Dermis blood vessel endothelial cell (primary cell): ENCODE measurements around the gene PARD6B. TPM values are rescaled to one million over a fixed set of nuclear protein-coding genes. Genes with fewer than 3 reads are reported as not detected.
A peak's percentile ranks its signal among the peaks of the same experiment; 100 is the strongest.

Source experiments
- DNase-seq: peaks from one replicate; pipeline ENCODE4 v3.0.0; 2010
- total RNA-seq: library from RNA; depleted of rRNA; stranded (reverse); fragments of >200 nt; gene quantifications from 2 replicates; pipeline ENCODE4 v1.2.3, GENCODE V29; 2014

The PARD6B gene
- total RNA-seq, 1 donor from 2014 or later = 0.85 TPM

- DNase-seq = no peak
Measured at GRCh38 chr20:50724112-50724725, 7.2 kb upstream of the PARD6B start.

DNA sequence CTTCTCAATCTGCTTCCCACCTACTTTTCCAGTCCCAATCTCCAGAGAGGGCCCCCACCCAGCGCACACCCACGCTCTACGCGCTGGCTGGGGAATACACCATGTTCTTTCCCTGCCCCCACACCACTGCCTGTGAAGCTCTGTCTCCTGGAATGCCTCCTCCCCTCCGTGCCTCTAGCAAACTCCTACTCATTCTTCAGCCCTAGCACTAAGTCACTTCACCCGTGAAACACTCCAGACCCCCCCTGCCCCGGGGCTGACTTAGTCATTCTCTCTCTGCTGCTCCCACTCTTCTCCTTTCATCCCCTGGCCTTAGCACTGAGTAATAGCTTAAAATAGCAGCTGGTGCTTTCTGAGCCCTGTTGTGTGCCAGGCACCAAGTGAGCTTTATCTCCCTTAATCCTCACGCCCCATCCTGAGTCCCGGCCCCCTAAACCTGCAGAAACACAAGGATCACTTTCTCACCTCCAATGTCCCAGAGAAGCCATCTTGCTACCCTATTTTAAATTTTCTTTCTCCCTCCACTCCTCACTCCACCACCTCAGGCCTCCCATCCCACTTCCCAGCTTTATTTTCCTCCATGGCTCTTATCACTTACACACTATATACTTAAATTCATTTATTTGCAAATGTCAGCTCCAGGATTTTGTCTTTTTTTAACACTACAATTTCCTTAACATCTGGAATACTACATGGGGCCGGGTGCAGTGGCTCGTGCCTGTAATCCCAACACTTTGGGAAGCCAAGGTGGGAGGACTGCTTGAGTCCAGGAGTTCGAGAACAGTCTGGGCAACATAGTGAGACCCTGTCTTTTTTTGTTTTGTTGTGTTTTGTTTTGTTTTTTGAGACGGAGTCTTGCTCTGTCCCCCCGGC lies 6.3 kb upstream of the PARD6B start:
- no peak for DNase-seq

GRCh38 chr20:50725724-50726005 lies 5.7 kb upstream of the PARD6B start:
- no peak for DNase-seq

DNA sequence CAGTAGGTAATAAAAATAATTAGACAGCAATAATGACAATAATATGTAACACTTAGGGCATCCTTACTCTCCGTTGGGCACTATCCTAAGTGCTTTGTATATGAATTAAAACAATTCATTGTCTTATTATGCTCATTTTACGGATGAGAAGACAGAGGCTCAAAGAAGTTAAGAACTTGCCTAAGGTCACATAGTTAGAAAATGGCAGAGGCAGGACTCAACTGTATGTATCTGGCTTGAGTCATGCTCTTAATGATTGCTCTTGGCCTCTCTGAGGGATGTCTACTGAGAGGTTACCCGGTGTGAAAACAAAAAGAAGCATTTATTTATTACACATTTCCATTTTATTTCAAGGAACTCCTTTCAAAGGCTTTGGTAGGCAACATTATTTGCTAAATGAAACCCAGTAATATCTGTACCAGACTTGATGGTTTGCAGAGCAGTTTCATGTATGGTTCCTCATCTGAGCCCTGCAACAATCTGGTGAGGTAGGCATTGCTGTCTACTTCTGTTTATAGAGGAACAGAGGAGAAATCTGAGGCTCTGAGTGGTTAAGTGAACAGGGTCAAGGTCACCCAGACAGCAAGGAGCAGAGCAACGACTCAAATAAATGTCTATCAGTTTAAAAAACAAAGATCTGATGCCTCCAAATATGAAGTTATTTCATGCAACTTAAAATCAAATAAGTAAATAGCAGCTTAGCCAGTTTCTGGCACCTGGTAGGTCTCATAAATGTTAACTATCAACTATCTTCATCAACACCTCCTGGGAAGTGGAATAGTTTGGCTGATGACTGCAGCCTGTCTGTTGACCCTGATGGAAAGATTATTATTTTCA lies 4.2 kb upstream of the PARD6B start:
- no peak for DNase-seq

DNA sequence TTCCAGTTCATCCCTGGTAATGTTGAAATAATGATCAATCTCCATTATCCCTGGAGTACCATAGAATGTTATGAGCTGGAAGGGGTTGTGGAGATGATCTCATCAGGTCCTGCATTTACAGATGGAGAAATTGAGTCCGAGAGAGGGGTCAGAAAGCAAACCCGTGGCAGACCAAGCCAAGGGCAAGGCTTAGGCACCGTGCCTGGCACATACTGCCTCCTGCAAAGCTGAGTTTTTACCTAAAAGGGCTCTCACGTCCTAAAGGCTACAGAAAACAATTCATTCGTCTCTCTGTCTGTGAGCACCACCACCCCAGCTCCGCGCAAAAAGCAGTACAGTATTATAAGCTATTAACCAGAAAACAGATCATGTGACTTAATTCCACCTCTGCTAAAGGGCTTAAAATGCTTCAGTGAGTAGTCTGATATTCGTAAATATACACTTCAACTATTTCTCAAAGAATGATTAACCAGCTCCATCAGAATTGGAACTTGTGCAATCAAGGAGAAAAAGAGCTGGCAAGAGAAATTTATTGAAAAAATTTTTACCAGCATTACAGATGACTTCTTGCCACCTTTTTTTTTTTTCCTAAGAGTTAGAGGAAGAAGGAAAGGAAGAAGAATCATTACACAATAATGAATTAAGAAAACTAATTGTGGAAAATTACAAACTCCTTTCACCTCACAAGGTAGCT lies 3.4 kb upstream of the PARD6B start:
- no peak for DNase-seq

DNA sequence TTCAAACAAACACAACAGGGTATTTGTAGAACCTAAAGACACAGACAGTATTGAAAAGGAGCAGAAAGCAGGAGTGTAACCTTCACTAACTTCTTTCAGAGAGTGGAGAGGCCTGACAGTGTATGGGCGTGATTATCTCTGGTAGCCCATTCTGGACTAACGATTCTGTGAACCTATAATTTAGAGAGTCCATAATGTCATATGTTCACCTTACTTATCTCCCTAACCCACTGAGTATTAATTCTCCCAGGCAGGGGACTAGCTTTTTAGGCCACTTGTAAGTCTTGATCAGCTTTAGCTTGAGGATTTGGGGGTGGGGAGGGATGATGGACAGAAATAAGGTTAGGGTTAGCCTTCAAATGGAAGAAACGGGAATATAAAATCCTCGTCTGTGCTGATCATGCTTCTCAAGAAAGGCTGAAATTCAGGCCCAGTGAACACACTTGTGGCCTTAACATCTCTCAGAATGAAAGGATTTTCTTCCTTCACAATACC lies 2.8 kb upstream of the PARD6B start:
- no peak for DNase-seq

GRCh38 chr20:50728981-50729874 lies 2.2 kb upstream of the PARD6B start:
- no peak for DNase-seq

DNA sequence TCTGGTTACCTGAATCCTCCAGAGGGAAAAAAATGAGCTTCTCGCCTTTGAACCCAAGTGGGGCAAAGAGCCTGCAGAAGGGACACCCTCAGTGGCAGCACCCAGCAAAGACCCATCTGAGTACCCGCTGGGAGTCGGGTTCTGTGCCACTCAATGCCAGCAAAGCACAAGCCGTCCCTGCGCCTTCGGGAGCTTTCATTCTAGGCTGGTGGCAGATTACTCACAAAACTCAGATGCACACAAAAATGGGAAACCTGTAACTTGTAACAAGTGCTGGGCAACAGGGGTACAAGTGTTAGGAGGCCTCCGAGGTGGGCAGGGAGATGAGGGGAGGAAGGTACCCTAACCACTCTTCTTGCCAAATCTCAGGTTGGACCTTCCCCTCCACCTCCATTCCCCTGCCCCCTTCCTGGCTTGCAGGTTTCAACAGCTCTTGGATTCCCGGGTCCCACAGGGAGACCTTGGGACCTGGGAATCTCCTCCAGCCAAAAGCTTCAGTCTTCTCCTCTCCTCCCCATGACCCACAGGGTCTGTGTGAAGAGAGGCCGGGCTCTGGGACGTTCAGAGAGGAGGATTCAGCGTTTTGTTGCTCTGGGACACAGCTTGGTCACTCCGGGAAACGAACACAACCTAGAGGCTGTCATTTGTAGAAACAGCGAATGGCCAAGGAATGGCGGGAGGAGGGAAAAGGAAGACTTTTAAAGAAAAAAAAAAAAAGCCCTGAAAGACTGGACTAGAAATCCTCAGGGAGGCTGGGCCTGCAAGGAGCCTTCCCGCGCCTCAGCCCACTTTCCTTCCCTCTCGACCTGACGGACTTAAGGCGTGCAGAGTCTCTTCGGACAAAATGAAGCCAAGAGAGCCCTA lies 1.2 kb upstream of the PARD6B start:
- no peak for DNase-seq

DNA sequence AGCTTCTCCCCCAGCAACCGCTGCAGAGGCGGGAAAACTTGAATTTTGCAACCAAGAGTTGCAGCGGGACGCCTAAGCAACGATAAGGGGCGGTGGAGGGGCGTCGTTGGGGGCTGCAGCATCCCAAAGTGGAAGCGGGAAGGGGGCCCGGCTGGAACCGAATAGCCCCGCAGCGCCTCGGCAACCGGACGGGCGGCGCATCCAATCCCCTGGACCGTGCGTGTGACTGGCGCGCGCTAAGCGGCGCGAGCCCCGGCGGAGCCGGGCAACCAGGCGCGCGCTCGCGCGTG lies 670 bp upstream of the PARD6B start:
- DNase-seq = no peak

DNA sequence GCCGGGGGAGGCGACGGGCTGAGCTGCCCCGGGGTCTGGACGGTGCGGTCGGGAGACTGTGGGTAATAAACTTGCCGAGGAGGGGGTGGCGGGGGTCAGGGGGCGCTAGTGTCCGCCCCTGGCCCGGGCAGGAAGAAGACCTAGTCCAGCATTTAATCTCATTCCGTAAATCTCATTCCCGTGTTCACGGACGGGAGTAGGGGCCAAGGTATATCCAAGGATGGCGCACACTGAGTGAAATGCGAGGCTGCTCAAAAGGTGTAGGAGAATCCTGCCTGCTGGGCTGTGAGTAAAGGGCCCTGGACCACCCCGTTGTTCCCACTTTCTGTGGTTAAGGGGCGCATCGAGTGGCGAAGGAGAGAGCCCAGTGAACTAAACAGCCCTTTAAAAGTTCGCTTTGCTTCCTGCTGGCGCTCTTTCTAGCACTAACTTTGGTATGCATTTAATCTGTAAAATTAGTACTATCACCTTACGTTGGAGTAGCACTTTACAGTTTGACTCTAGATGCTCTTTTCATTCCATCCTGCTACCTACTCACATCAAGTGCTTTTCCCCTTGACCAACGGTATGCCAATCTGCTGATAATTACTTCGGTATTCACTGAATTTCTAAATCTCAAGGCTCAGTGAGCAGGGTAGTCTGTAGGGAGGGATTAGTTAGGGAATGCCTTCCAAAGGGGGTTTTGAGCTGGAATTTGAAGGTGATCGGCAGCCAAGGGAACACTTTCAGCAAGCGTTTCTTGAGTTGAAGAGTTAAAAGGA lies 730 bp downstream of the PARD6B start:
- no peak for DNase-seq

- DNase-seq = no peak
Measured at GRCh38 chr20:50733644-50734349, 2.4 kb downstream of the PARD6B start.

DNA sequence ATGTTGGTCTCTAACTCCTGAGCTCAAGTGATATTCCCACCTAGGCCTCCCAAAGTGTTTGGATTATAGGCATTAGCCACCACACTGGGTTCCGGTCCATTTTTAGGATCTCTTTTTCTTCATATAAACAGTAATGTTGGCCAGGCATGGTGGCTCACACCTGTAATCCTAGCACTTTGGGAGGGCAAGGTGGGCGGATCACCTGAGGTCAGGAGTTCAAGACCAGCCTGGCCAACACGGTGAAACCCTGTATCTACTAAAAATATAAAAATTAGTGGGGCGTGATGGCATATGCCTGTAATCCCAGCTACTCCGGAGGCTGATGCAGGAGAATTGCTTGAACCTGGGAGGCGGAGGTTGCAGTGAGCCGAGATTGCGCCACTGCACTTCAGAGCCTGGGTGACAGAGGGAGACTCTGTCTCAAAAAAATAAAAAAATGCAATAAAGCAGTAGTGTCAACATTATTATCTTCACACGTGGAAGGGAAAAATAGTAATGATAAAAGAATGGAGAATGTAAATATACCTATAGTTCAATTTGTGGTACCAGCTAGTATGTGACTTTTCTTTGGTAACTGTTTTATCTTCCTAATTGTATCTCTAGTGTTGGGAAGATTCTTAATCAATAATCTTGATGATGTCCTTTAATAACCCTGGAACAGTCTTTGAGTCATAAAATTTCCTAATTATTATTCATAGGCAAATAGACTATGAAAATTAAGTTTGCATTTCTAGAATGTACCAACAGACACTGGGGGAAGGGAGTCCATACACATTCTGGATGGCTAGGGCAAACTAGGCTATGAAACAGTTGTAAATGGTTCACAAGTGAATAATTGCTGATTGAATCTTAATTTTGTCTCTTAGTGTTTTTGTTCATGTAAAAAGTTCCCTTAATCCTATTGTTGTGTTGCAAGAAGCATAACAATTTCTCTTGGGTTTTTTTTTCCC lies 3.6 kb downstream of the PARD6B start:
- no peak for DNase-seq

GRCh38 chr20:50735813-50736212 lies 4.4 kb downstream of the PARD6B start:
- DNase-seq = no peak

- DNase-seq = no peak
Measured at GRCh38 chr20:50737352-50737751, 6.0 kb downstream of the PARD6B start.

- DNase-seq = no peak
Measured at GRCh38 chr20:50743087-50743486, 11.7 kb downstream of the PARD6B start.

DNA sequence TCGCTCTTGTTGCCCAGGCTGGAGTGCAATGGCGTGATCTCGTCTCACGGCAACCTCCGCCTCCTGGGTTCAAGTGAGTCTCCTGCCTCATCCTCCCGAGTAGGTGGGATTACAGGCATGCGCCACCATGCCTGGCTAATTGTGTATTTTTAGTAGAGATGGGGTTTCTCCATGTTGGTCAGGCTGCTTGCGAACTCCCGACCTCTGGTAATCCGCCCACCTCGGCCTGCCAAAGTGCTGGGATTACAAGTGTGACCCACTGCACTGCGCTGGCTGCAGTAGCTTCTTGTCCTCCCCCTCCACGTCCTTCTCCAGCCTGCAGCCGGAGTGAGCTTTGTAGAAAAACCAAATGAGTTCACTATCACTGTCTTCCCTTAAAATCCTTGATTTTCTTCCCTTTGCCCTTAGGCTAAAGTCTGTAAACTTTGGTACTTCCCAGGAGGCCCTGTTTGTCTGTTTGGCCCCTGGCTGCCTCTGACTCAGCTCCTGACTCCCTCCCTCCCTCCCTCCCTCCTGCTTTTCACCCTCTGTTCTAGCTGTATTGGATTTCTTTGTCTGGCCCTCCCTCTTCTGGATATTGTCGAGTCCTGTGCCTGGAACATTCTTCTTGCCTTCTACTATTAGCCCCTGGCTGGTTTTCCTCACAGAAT lies 12.9 kb downstream of the PARD6B start:
- DNase-seq = peak; percentile 51

DNA sequence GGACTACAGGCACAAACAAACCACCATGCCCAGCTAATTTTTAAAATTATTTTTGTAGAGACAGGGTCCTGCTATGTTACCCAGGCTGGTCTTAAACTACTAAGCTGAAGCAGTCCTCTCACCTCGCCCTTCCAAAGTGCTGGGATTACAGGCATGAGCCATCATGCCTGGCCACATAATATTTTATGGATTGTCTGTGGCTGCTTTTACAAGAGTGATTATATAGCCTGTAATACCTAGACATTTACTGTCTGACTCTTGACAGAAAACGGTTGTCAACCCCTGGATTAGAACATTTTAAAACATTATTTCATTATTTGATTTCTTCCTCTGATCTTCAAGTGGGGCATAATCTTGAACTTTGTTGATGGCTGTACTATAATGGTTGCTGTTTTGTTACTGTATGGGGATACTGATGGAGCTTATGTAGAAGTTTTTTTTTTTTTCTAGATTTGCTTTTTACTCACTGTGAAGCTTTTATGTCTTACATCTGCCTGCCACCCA lies 14.3 kb downstream of the PARD6B start:
- DNase-seq = no peak
